WTC11 (cell line): ENCODE data around the gene TRIM17. TPM values are rescaled to one million over a fixed set of nuclear protein-coding genes. Genes with fewer than 3 reads are reported as not detected.

ENCODE experiments used
- ATAC-seq: fragments of 200-7000 bp; cut with Tn5 transposase; 2 replicates; pipeline ENCODE4 v1.10.0; 2021; ENCODE audit warnings: mild to moderate bottlenecking, moderate library complexity
- CTCF ChIA-PET: fragments of 300-600 bp; sonication (Branson Sonifier 250); formaldehyde crosslinking; loops from one replicate; lab custom pipeline; 2021; ENCODE audit warnings: antibody characterized with exemption; lab: Charles Lee
- POLR2A ChIA-PET: fragments of 350-600 bp; sonication (Branson Sonifier 250); formaldehyde crosslinking; loops from one replicate; lab custom pipeline; 2021; ENCODE audit warnings: antibody characterized with exemption; lab: Charles Lee
- DNase-seq: peaks from one replicate; pipeline ENCODE4 v3.0.0; 2021; ENCODE audit warnings: low spot score
- H3K27ac Mint-ChIP-seq: 2 replicates; pipeline ENCODE4 v1.8.0; 2021; ENCODE audit warnings: mixed read lengths
- H3K27me3 Mint-ChIP-seq: 2 replicates; pipeline ENCODE4 v1.8.0; 2021; ENCODE audit warnings: low read depth, mild to moderate bottlenecking, moderate library complexity, mixed read lengths
- H3K36me3 Mint-ChIP-seq: 2 replicates; pipeline ENCODE4 v1.8.0; 2021; ENCODE audit warnings: mixed read lengths
- H3K4me1 Mint-ChIP-seq: 2 replicates; pipeline ENCODE4 v1.8.0; 2022; ENCODE audit warnings: mixed read lengths
- H3K4me3 Mint-ChIP-seq: 2 replicates; pipeline ENCODE4 v1.8.0; 2021; ENCODE audit warnings: mild to moderate bottlenecking, moderate library complexity, mixed read lengths
- H3K9me3 Mint-ChIP-seq: 2 replicates; pipeline ENCODE4 v1.8.0; 2021; ENCODE audit warnings: mixed read lengths
- CBFB ChIP-seq: sonication (generic); formaldehyde crosslinking; IDR thresholded peaks from 2 replicates; pipeline ENCODE4 v1.8.1; 2022; ENCODE audit warnings: mild to moderate bottlenecking, low read depth, missing genetic modification reagents
- EMX1 ChIP-seq: fragments of 250-450 bp; sonication (Bioruptor Pico); IDR thresholded peaks from 2 replicates; pipeline ENCODE4 v1.8.0; 2021; ENCODE audit warnings: mild to moderate bottlenecking
- FOXK1 ChIP-seq: sonication (generic); formaldehyde crosslinking; IDR thresholded peaks from 2 replicates; pipeline ENCODE4 v1.8.0; 2022; ENCODE audit warnings: mild to moderate bottlenecking, moderate library complexity, missing genetic modification reagents
- KAT7 ChIP-seq: sonication (generic); formaldehyde crosslinking; IDR thresholded peaks from 2 replicates; pipeline ENCODE4 v1.8.1; 2023; ENCODE audit warnings: missing genetic modification reagents, mild to moderate bottlenecking, borderline replicate concordance
- NFE2L1 ChIP-seq: sonication (generic); formaldehyde crosslinking; IDR thresholded peaks from 2 replicates; pipeline ENCODE4 v1.8.1; 2023; ENCODE audit warnings: missing genetic modification reagents
- NFYB ChIP-seq: sonication (generic); formaldehyde crosslinking; conservative IDR thresholded peaks from 2 replicates; pipeline ENCODE4 v1.8.0; 2022; ENCODE audit warnings: low read depth, missing genetic modification reagents
- NR1H2 ChIP-seq: sonication (generic); formaldehyde crosslinking; IDR thresholded peaks from 2 replicates; pipeline ENCODE4 v1.9.0; 2021; ENCODE audit warnings: mild to moderate bottlenecking, moderate library complexity, missing genetic modification reagents
- NR3C1 ChIP-seq: sonication (generic); formaldehyde crosslinking; conservative IDR thresholded peaks from 2 replicates; pipeline ENCODE4 v1.8.1; 2023; ENCODE audit warnings: low read depth, mild to moderate bottlenecking, missing genetic modification reagents
- SMAD4 ChIP-seq: sonication (generic); formaldehyde crosslinking; IDR thresholded peaks from 2 replicates; pipeline ENCODE4 v1.8.0; 2022; ENCODE audit warnings: mild to moderate bottlenecking, missing genetic modification reagents
- TEAD1 ChIP-seq: sonication (generic); formaldehyde crosslinking; IDR thresholded peaks from 2 replicates; pipeline ENCODE4 v1.8.0; 2022; ENCODE audit warnings: mild to moderate bottlenecking, missing genetic modification reagents
- TEAD4 ChIP-seq: sonication (generic); formaldehyde crosslinking; IDR thresholded peaks from 2 replicates; pipeline ENCODE4 v1.8.0; 2022; ENCODE audit warnings: mild to moderate bottlenecking, missing genetic modification reagents
- ZNF219 ChIP-seq: sonication (generic); formaldehyde crosslinking; IDR thresholded peaks from 2 replicates; pipeline ENCODE4 v1.8.0; 2023; ENCODE audit warnings: missing genetic modification reagents, mild to moderate bottlenecking, borderline replicate concordance
- total RNA-seq: library from RNA; stranded (reverse); gene quantifications from 3 replicates; pipeline ENCODE4 v1.2.3, GENCODE V29; 2021
- TF ChIP-seq, protein P1 (sequence below): sonication (generic); formaldehyde crosslinking; IDR thresholded peaks from 2 replicates; pipeline ENCODE4 v1.8.1; 2022; ENCODE audit warnings: missing genetic modification reagents, borderline replicate concordance
- TF ChIP-seq, protein P2 (sequence below): sonication (generic); formaldehyde crosslinking; IDR thresholded peaks from 2 replicates; pipeline ENCODE4 v1.8.0; 2023; ENCODE audit warnings: mild to moderate bottlenecking, missing genetic modification reagents
- TF ChIP-seq, protein P3 (sequence below): sonication (generic); formaldehyde crosslinking; IDR thresholded peaks from 2 replicates; pipeline ENCODE4 v1.8.0; 2023; ENCODE audit warnings: missing genetic modification reagents
- TF ChIP-seq, protein P4 (sequence below): sonication (generic); formaldehyde crosslinking; conservative IDR thresholded peaks from 2 replicates; pipeline ENCODE4 v1.8.1; 2022; ENCODE audit warnings: mild to moderate bottlenecking, missing genetic modification reagents
- TF ChIP-seq, protein P5 (sequence below): sonication (generic); formaldehyde crosslinking; IDR thresholded peaks from 2 replicates; pipeline ENCODE4 v1.8.1; 2022; ENCODE audit warnings: mild to moderate bottlenecking, moderate library complexity, missing genetic modification reagents
- TF ChIP-seq, protein P6 (sequence below): sonication (generic); formaldehyde crosslinking; IDR thresholded peaks from 2 replicates; pipeline ENCODE4 v1.8.0; 2023; ENCODE audit warnings: missing genetic modification reagents, mild to moderate bottlenecking, borderline replicate concordance

TRIM17 gene
- total RNA-seq, 1 experiment from 2014 or later: 2.6 TPM

DNA sequence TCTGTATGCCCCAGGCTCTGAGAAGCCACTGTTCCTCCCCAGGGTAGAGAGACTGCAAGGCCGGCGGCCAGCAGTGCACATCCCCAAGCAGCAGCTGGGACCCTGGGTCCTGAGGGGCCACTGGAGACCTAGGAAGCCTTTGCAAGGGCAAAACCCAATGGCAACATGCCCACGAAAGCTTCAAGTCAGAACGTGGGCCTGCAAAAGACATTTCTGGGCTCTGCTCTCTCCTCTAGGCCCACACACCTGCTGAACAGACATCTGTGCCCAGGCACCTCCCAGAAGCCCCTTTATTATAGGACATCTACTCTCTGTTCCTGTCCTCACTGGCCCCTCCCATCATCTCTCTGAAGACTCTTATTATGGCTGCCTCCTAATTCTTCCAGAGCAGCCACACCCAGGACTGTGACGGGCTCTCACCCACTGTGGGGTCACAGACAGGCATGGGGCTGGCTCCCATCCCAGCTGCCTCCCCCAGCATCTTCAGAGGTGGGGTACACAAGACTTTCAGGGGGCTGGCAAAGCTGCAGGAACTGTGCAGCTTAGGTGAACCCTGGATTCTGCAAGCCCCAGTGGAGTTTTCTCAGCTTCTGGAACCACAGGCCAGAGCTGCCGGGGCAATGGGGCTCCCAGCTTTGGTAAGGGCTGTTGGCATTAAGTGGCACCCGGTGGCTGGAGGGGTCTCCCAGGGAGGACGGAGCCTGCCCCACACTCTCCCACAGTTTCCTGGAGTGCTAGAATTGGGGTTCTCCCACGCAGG is 22.7 kb downstream of the TRIM17 start (continued):
- TF ChIP-seq, protein P1, sequence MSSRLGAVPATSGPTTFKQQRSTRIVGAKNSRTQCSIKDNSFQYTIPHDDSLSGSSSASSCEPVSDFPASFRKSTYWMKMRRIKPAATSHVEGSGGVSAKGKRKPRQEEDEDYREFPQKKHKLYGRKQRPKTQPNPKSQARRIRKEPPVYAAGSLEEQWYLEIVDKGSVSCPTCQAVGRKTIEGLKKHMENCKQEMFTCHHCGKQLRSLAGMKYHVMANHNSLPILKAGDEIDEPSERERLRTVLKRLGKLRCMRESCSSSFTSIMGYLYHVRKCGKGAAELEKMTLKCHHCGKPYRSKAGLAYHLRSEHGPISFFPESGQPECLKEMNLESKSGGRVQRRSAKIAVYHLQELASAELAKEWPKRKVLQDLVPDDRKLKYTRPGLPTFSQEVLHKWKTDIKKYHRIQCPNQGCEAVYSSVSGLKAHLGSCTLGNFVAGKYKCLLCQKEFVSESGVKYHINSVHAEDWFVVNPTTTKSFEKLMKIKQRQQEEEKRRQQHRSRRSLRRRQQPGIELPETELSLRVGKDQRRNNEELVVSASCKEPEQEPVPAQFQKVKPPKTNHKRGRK: no peak
- TF ChIP-seq CBFB (no peak), NFYB (CRISPR knock-in tag) (no peak), NR3C1 (CRISPR knock-in tag) (no peak), NR1H2 (CRISPR knock-in tag) (no peak), NFE2L1 (CRISPR knock-in tag) (no peak)
- TF ChIP-seq, protein P2, sequence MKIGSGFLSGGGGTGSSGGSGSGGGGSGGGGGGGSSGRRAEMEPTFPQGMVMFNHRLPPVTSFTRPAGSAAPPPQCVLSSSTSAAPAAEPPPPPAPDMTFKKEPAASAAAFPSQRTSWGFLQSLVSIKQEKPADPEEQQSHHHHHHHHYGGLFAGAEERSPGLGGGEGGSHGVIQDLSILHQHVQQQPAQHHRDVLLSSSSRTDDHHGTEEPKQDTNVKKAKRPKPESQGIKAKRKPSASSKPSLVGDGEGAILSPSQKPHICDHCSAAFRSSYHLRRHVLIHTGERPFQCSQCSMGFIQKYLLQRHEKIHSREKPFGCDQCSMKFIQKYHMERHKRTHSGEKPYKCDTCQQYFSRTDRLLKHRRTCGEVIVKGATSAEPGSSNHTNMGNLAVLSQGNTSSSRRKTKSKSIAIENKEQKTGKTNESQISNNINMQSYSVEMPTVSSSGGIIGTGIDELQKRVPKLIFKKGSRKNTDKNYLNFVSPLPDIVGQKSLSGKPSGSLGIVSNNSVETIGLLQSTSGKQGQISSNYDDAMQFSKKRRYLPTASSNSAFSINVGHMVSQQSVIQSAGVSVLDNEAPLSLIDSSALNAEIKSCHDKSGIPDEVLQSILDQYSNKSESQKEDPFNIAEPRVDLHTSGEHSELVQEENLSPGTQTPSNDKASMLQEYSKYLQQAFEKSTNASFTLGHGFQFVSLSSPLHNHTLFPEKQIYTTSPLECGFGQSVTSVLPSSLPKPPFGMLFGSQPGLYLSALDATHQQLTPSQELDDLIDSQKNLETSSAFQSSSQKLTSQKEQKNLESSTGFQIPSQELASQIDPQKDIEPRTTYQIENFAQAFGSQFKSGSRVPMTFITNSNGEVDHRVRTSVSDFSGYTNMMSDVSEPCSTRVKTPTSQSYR: no peak
- TF ChIP-seq, protein P3, sequence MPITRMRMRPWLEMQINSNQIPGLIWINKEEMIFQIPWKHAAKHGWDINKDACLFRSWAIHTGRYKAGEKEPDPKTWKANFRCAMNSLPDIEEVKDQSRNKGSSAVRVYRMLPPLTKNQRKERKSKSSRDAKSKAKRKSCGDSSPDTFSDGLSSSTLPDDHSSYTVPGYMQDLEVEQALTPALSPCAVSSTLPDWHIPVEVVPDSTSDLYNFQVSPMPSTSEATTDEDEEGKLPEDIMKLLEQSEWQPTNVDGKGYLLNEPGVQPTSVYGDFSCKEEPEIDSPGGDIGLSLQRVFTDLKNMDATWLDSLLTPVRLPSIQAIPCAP (CRISPR knock-in tag): no peak
- TF ChIP-seq, protein P4, sequence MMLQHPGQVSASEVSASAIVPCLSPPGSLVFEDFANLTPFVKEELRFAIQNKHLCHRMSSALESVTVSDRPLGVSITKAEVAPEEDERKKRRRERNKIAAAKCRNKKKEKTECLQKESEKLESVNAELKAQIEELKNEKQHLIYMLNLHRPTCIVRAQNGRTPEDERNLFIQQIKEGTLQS (CRISPR knock-in tag): no peak
- TF ChIP-seq, all 79 proteins: peak for 0

DNA sequence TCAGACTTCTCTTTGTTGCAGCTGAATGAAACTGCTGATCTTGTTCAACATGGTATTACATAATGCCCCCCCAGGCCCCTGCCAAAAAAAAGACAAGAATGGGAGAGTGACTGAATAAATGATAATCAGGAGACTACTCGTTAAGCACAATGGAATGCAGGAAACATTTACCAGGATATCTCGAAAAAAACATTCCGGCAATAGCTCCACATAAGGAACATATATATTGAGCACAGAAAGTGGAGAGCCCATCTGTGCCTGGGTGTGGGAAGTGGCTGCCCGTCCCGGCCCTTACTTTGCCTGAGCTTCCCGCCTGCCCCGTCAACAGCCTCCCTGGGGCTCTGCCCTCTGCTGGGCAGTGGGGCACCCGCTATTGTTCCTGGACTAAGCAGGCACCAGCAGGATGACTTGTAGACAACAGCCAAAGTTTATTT is 23.4 kb downstream of the TRIM17 start:
- Mint-ChIP-seq H3K9me3 (no peaks in the 10 kb centered on the region), H3K4me3 (no peak overlapping the region), H3K4me1 (no peaks in the 10 kb centered on the region), H3K27ac (no peak overlapping the region; the same call in 1 of the 2 replicates), H3K27me3 (no peaks in the 10 kb centered on the region), H3K36me3 (peaks cover 23% of the 10 kb centered on the region)
- POLR2A ChIA-PET: interaction anchor here (1.9 kb wide), 1 partner anchor 13 kb away, joined by 4 read pairs; the partner anchor contains the start of gene TRIM11
- DNase-seq (no peak), ATAC-seq (peak; percentile 73; the same call in 1 of the 2 replicates)
- TF ChIP-seq EMX1 (CRISPR knock-in tag) (no peak), TEAD4 (CRISPR knock-in tag) (no peak), FOXK1 (CRISPR knock-in tag) (no peak)
- CTCF ChIA-PET: interaction anchor here (0.5 to 2.1 kb wide), 12 partner anchors 12 to 394 kb away, joined by 3 to 17 read pairs (median 3); partner anchors contain the start of gene TRIM11

DNA sequence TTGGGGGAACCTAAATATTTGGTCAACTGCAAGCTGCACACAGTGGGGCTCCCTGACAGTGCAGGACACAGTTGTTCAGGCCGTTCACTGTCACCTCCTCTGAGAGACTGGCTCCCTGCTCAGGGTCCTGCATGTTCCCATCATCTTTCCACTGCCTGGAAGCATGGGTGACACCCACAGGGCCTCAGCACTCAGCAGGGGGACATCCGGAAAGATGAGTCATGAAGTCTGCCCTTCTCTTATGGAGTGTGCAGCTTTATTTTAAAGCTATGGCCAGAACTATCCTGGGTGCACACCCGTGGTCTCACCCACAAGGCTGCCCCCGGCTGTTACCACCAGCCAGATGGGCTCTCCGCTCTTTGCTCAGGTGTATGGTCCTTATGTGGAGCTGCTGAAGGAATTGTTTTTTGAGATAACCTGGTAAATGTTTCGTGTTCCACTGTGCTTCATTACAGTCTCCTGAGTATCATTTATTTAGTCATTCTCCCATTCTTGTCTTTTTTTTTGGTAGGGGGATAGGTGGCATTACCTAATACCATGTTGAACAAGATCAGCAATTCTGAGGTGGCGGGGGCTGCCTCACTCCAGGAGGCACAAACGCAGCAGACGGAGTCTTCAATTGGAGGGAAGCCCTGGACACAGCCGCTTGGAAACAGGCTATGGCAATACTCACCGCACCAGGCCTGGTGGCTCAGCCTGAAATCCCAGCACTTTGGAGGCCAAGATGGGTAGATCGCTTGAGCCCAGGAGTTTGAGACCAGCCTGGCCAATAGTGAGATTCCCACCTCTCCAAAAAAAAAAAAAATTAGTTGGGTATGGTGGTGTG is 24.3 kb downstream of the TRIM17 start:
- no peaks in the 10 kb centered on the region for H3K27me3 Mint-ChIP-seq
- DNase-seq (no peak), ATAC-seq (no peak)
- POLR2A ChIA-PET: no interaction called here
- H3K36me3 Mint-ChIP-seq: peaks cover 15% of the 10 kb centered on the region
- H3K9me3 Mint-ChIP-seq: no peaks in the 10 kb centered on the region
- no peak overlapping the region for H3K4me3 Mint-ChIP-seq
- no peaks in the 10 kb centered on the region for H3K4me1 Mint-ChIP-seq
- CTCF ChIA-PET: interaction anchor here (1.5 to 2.1 kb wide), 2 partner anchors 51 to 108 kb away, joined by 9 to 12 read pairs; no protein-coding TSS in a partner anchor
- H3K27ac Mint-ChIP-seq: peak overlapping the region; percentile 53; the same call in 1 of the 2 replicates
- TF ChIP-seq CBFB (no peak), EMX1 (CRISPR knock-in tag) (no peak), KAT7 (CRISPR knock-in tag) (no peak), SMAD4 (no peak), ZNF219 (CRISPR knock-in tag) (no peak), TEAD1 (CRISPR knock-in tag) (no peak)
- TF ChIP-seq, protein P5, sequence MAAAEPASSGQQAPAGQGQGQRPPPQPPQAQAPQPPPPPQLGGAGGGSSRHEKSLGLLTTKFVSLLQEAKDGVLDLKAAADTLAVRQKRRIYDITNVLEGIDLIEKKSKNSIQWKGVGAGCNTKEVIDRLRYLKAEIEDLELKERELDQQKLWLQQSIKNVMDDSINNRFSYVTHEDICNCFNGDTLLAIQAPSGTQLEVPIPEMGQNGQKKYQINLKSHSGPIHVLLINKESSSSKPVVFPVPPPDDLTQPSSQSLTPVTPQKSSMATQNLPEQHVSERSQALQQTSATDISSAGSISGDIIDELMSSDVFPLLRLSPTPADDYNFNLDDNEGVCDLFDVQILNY (CRISPR knock-in tag): no peak
- TF ChIP-seq, protein P6, sequence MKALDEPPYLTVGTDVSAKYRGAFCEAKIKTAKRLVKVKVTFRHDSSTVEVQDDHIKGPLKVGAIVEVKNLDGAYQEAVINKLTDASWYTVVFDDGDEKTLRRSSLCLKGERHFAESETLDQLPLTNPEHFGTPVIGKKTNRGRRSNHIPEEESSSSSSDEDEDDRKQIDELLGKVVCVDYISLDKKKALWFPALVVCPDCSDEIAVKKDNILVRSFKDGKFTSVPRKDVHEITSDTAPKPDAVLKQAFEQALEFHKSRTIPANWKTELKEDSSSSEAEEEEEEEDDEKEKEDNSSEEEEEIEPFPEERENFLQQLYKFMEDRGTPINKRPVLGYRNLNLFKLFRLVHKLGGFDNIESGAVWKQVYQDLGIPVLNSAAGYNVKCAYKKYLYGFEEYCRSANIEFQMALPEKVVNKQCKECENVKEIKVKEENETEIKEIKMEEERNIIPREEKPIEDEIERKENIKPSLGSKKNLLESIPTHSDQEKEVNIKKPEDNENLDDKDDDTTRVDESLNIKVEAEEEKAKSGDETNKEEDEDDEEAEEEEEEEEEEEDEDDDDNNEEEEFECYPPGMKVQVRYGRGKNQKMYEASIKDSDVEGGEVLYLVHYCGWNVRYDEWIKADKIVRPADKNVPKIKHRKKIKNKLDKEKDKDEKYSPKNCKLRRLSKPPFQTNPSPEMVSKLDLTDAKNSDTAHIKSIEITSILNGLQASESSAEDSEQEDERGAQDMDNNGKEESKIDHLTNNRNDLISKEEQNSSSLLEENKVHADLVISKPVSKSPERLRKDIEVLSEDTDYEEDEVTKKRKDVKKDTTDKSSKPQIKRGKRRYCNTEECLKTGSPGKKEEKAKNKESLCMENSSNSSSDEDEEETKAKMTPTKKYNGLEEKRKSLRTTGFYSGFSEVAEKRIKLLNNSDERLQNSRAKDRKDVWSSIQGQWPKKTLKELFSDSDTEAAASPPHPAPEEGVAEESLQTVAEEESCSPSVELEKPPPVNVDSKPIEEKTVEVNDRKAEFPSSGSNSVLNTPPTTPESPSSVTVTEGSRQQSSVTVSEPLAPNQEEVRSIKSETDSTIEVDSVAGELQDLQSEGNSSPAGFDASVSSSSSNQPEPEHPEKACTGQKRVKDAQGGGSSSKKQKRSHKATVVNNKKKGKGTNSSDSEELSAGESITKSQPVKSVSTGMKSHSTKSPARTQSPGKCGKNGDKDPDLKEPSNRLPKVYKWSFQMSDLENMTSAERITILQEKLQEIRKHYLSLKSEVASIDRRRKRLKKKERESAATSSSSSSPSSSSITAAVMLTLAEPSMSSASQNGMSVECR (CRISPR knock-in tag): no peak
